Measurements from ENCODE around the gene SOD2.
"Not testable (repeated sequence)": the region's sequence is repeated elsewhere in the genome, so short reads cannot be mapped to it uniquely, and the experiment has no call there.

SOD2 gene

DNA sequence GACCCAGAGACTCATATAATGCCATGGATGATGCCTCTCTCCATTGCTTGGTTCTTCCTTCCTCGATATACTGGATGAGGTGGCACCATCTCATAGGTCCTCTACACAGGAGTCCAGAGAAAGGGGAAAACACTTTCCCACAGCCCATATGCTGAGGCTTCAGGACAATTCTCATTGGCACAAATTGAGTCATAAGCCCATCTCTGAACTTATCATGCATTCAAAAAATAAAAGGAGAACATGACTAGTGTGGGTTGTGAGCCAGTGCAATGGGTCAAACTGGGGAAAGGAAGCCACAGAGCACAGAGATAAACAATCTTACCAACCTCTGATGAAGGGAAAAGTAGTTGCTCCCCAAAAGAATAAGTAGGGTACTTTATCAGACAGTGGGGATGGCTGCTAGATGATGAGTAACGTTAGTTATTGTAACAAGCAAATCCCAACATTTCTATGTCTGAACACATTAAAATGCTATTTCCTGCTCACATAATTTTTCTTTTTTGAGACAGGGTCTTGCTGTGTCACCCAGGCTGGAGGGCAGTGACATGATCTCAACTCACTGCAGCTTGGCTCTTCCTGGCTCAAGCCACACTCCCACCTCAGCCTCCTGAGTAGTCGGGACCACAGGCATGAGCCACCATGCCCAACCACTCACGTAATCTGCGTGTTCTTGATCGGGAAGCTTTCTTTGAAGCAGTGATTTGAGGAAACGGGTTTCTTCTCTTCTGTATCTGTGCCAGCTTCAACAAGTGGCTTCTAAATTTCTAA is 27.0 kb downstream of the SOD2 start:
- no peak for DNase-seq (ENCODE audit: low read depth)
- no peak overlapping the region for H3K4me3 ChIP-seq (ENCODE audit: low read depth, low read length)
- TF ChIP-seq CTCF (IDR thresholded peaks at IDR 0.05; ENCODE audit: low read depth, low read length) (no peak), POLR2A (IDR thresholded peaks at IDR 0.05; ENCODE audit: extremely low read depth, insufficient read length) (no peak), MYC (IDR thresholded peaks at IDR 0.05; ENCODE audit: low read depth, low read length) (no peak)
- TF ChIP-seq, protein P1, sequence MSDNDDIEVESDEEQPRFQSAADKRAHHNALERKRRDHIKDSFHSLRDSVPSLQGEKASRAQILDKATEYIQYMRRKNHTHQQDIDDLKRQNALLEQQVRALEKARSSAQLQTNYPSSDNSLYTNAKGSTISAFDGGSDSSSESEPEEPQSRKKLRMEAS (IDR thresholded peaks at IDR 0.05; ENCODE audit: low read depth, low read length), result no peak

- not testable (repeated sequence) for H3K4me3 ChIP-seq (ENCODE audit: low read depth, low read length); DNase-seq (ENCODE audit: low read depth)
Measured at GRCh38 chr6:159663368-159663889, 29.6 kb downstream of the SOD2 start.

DNA sequence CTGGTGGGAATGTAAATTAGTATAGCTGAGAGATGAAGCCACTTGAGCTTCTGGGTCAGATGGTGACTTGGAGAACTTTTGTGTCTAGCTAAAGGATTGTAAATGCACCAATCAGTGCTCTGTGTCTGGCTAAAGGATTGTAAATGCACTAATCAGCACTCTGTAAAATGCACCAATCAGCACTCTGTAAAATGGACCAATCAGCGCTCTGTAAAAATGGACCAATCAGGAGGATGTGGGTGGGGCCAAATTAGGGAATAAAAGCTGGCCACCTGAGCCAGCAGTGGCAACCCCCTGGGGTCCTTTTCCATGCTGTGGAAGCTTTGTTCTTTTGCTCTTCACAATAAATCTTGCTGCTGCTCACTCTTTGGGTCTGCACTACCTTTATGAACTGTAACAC is 31.1 kb downstream of the SOD2 start:
- not testable (repeated sequence) for DNase-seq (ENCODE audit: low read depth); H3K4me3 ChIP-seq (ENCODE audit: low read depth, low read length)

- no peak for TF ChIP-seq MYC (IDR thresholded peaks at IDR 0.05; ENCODE audit: low read depth, low read length)
- no peak for TF ChIP-seq POLR2A (IDR thresholded peaks at IDR 0.05; ENCODE audit: extremely low read depth, insufficient read length)
- TF ChIP-seq, protein P1 (IDR thresholded peaks at IDR 0.05; ENCODE audit: low read depth, low read length), result no peak
- no peak for TF ChIP-seq CTCF (IDR thresholded peaks at IDR 0.05; ENCODE audit: low read depth, low read length)
- no peak for DNase-seq (ENCODE audit: low read depth)
- no peak overlapping the region for H3K4me3 ChIP-seq (ENCODE audit: low read depth, low read length)
Measured at GRCh38 chr6:159655409-159655988, 37.5 kb downstream of the SOD2 start.

DNA sequence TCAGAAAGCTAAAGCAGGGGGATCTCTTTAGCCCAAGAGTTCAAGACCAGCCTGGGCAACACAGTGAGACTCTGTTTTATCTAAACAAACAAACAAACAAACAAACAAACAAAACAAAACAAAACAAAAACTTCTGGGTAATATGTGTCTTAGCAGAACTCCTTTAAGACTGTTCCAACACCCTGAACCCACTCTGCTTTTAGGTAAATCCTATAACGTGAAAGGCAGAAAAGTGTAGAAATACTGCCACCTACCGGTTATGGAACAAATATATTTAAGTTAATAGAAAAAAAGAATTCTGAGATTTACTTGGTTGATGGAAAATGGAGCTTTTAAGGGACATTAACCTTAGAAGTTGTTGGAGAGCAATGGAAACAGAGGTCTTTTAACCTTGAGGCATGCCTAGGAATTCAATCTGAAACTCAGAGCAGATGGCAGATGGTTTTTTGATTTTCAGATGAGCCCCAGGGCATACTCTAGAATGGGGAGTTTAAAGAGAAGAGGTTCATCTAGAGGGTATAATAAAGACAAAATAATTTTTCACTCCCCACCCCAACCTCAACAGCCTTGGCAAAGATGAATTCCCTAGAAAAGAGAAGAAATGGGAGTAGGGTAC is 38.5 kb downstream of the SOD2 start:
- H3K4me3 ChIP-seq (ENCODE audit: low read depth, low read length), result no peak overlapping the region
- peak; percentile 77 for DNase-seq (ENCODE audit: low read depth)
- TF ChIP-seq, protein P1 (IDR thresholded peaks at IDR 0.05; ENCODE audit: low read depth, low read length), result no peak
- TF ChIP-seq MYC (IDR thresholded peaks at IDR 0.05; ENCODE audit: low read depth, low read length) (no peak), POLR2A (IDR thresholded peaks at IDR 0.05; ENCODE audit: extremely low read depth, insufficient read length) (no peak), CTCF (IDR thresholded peaks at IDR 0.05; ENCODE audit: low read depth, low read length) (peak; percentile 27)

DNA sequence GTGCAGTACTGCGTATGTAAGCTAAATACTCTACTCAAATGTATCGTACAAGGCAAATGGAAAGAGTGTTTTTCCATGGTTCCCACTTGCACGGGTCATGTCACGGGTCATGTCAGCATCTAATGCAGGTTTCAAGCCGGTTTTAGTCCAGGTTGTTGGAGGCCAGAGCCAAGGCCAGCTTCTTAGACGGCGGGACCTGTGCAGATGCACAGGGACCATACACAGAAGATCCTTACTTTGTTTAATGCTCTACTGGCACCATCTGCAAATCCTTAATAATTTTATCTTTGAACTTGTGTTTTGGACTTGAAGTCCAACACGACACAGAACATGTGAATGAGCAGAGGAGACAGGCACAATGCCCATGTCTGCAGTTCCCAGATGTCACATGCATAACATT is 42.7 kb downstream of the SOD2 start:
- no peak overlapping the region for H3K4me3 ChIP-seq (ENCODE audit: low read depth, low read length)
- no peak for DNase-seq (ENCODE audit: low read depth)
- TF ChIP-seq, protein P1 (IDR thresholded peaks at IDR 0.05; ENCODE audit: low read depth, low read length), result no peak
- TF ChIP-seq POLR2A (IDR thresholded peaks at IDR 0.05; ENCODE audit: extremely low read depth, insufficient read length) (no peak), MYC (IDR thresholded peaks at IDR 0.05; ENCODE audit: low read depth, low read length) (no peak), CTCF (IDR thresholded peaks at IDR 0.05; ENCODE audit: low read depth, low read length) (no peak)

Data from NB4 (cell line).